ENCODE data around the gene RAD54L2. TPM values are rescaled to one million over a fixed set of nuclear protein-coding genes. Genes with fewer than 3 reads are reported as not detected.
"Not testable (repeated sequence)": the region's sequence is repeated elsewhere in the genome, so short reads cannot be mapped to it uniquely, and the experiment has no call there.

Gene RAD54L2
- total and polyA plus RNA-seq, 2 of the 4 experiments (the other 2 are of a cell fraction) = 6.8 to 24.2 TPM

GRCh38 chr3:51562403-51562802 is 23.9 kb downstream of the RAD54L2 start:
- H3K27me3 ChIP-seq (ENCODE audit: control insufficient read depth, insufficient read depth, low read length); H2BK5ac ChIP-seq (ENCODE audit: low read depth, low read length, poor library complexity, severe bottlenecking); H3K36me3 ChIP-seq (ENCODE audit: control insufficient read depth, insufficient read depth, low read length); POLR2A ChIA-PET (ENCODE audit: unreplicated experiment); in situ Hi-C loops (cut with MboI; ENCODE audit: low sequenced_read_pairs); H2AFZ ChIP-seq (replicated peaks; ENCODE audit: low read length, poor library complexity); CTCF ChIA-PET; H3K14ac ChIP-seq (replicated peaks; ENCODE audit: low read depth, low read length); H3K4me1 ChIP-seq (ENCODE audit: control insufficient read depth, insufficient read depth, low read length); BruUV-seq (replicated peaks); H3K9me1 ChIP-seq (ENCODE audit: insufficient read depth, low read length); H3K9ac ChIP-seq (ENCODE audit: low read depth, low read length); H3K56ac ChIP-seq (ENCODE audit: extremely low read depth, insufficient read depth, low read length); H2BK15ac ChIP-seq (ENCODE audit: low read depth, low read length); intact Hi-C loops (cut with micrococcal nuclease); H3K18ac ChIP-seq (ENCODE audit: low read depth, low read length); H4K5ac ChIP-seq (ENCODE audit: low read depth, low read length); H2BK120ac ChIP-seq (ENCODE audit: low read depth, low read length); H3K4me3 ChIP-seq (ENCODE audit: insufficient read depth, low read depth, low read length); dilution Hi-C loops (cut with HindIII; ENCODE audit: low sequenced_read_pairs, unreplicated experiment); H4K8ac ChIP-seq (ENCODE audit: low read depth in 2 of 2, low read length in 2 of 2); H3K4me2 ChIP-seq (ENCODE audit: low read depth, low read length); H3K23ac ChIP-seq (ENCODE audit: low read depth, low read length); H2AK5ac ChIP-seq (ENCODE audit: low read depth, low read length); H3K9me3 ChIP-seq (ENCODE audit: control insufficient read depth, insufficient read depth, low read length); H3K4ac ChIP-seq (ENCODE audit: low read depth, low read length); H4K91ac ChIP-seq (ENCODE audit: insufficient read depth, low read depth, low read length); ATAC-seq (ENCODE audit: low read depth); H2BK20ac ChIP-seq (ENCODE audit: low read depth, low read length); H2AK9ac ChIP-seq (replicated peaks; ENCODE audit: low read depth, low read length, poor library complexity); H3K27ac ChIP-seq (ENCODE audit: insufficient read depth, low read length); DNase-seq: not testable (repeated sequence)
- Histone ChIP-seq H3K79me1 (ENCODE audit: low read depth in 1 of 2, low read length in 2 of 2) (peaks cover 38 to 72% of the 10 kb centered on the region in 2 experiments), H4K20me1 (ENCODE audit: insufficient read depth, low read length) (peaks cover 27% of the 10 kb centered on the region)
- WGBS, 2 experiments (ENCODE audit: extremely low coverage in 2 of 2, insufficient read length in 1 of 2) = 100% methylated on average over 1 of the region's 4 CpGs; no CpG with 5 or more reads in 1 of the 2 experiments
